Measurements from ENCODE around the gene GASK1B. TPM values are rescaled to one million over a fixed set of nuclear protein-coding genes. Genes with fewer than 3 reads are reported as not detected.

The GASK1B gene
- total and polyA plus RNA-seq, 2 of the 13 experiments (the other 11 are each of a cell fraction or from before 2014, with no cell fraction given) = 29.1 to 40.4 TPM

DNA sequence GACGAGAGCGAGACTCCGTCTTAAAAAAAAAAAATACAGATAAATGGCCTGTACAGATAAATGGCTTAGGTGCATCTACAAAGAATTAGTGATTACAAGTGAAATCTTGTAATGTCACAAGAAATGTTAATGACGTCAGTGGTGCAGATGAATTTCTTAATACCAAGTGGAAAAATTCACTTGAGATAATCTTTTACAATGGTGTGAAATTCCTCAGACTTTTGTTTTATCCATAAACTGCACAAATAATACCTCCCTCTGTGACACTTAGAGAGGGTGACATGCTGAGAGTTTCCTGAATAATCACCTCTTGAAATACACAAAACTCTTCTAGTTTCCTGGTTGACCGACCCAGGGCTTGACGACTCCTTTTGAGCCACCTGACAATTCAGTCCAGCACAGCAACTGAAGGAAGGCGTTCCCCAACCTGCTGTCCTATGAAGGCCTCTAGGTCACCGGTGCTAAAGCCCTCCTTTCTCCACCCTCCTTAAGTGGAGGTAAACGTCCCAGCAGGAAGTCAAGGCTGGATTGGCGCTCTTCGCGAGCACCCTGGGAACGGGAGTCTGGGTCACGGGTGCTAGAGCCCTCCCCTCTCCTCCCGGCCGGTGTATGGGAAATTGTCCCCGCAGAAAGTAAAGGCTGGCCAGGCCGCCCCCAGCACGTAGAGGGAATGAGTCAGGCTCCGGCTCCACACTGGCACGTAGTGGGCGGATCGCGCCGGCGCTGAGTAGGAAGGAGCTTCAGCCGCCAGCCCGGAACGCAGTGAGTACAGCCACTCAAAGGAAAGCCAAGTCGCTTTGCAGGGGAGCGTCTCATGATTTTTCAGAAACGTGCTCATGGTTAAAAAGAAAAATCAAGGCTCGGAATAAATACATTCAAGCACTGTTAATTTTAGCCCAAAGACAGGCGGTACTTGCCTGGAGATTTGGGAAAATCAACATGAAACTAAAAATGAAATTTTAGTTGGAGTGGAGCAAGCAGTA, 37.3 kb upstream of the GASK1B start, which contains the start of gene TMEM144 (continued):
- TF ChIP-seq MIXL1 (CRISPR knock-in tag; IDR thresholded peaks at IDR 0.05) = no peak
- TF ChIP-seq ZNF720 (CRISPR knock-in tag; IDR thresholded peaks at IDR 0.05) = no peak
- TF ChIP-seq HNRNPL (IDR thresholded peaks at IDR 0.05; ENCODE audit: low read depth, low read length) = no peak
- 0 out of 2 replicates have a peak, but pooled peaks have one; percentile 14 for TF ChIP-seq PPARG (CRISPR knock-in tag; conservative IDR thresholded peaks at IDR 0.05)
- 0 out of 2 replicates have a peak, but pooled peaks have one; percentile 66 for TF ChIP-seq ZNF619 (CRISPR knock-in tag; IDR thresholded peaks at IDR 0.05)
- TF ChIP-seq CTCF (CRISPR knock-in tag; IDR thresholded peaks at IDR 0.05) = peak; percentile 58
- no peak for TF ChIP-seq SMYD3 (CRISPR knock-in tag; IDR thresholded peaks at IDR 0.05)
- TF ChIP-seq ZNF776 (CRISPR knock-in tag; IDR thresholded peaks at IDR 0.05) = no peak
- no peak for TF ChIP-seq ZFAT (CRISPR knock-in tag; conservative IDR thresholded peaks at IDR 0.05)
- peak; percentile 61; the same call in 1 of the 2 replicates for TF ChIP-seq GABPB1 (CRISPR knock-in tag; IDR thresholded peaks at IDR 0.05)
- TF ChIP-seq CBX1 (IDR thresholded peaks at IDR 0.05; ENCODE audit: low read depth) = no peak
- no peak for TF ChIP-seq ZNF564 (CRISPR knock-in tag; IDR thresholded peaks at IDR 0.05)
- TF ChIP-seq ZBTB38 (CRISPR knock-in tag; IDR thresholded peaks at IDR 0.05) = 0 out of 2 replicates have a peak, but pooled peaks have one; percentile 34
- peak; percentile 42; the same call in 1 of the 2 replicates for TF ChIP-seq NCOA1 (CRISPR knock-in tag; IDR thresholded peaks at IDR 0.05)
- TF ChIP-seq, protein P1, sequence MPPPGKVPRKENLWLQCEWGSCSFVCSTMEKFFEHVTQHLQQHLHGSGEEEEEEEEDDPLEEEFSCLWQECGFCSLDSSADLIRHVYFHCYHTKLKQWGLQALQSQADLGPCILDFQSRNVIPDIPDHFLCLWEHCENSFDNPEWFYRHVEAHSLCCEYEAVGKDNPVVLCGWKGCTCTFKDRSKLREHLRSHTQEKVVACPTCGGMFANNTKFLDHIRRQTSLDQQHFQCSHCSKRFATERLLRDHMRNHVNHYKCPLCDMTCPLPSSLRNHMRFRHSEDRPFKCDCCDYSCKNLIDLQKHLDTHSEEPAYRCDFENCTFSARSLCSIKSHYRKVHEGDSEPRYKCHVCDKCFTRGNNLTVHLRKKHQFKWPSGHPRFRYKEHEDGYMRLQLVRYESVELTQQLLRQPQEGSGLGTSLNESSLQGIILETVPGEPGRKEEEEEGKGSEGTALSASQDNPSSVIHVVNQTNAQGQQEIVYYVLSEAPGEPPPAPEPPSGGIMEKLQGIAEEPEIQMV (CRISPR knock-in tag; IDR thresholded peaks at IDR 0.05; ENCODE audit: low read depth) = no peak
- TF ChIP-seq AGO2 (optimal IDR thresholded peaks at IDR 0.05; ENCODE audit: low read depth, low read length) = peak; percentile 48
- no peak for TF ChIP-seq ZNF225 (CRISPR knock-in tag; IDR thresholded peaks at IDR 0.05)
- TF ChIP-seq ZNF274 (CRISPR knock-in tag; IDR thresholded peaks at IDR 0.05) = peak; percentile 49; the same call in 1 of the 2 replicates
- TF ChIP-seq ZFP36L2 (CRISPR knock-in tag; IDR thresholded peaks at IDR 0.05) = no peak
- no peak for TF ChIP-seq ZBTB21 (CRISPR knock-in tag; IDR thresholded peaks at IDR 0.05)
- TF ChIP-seq SKIL (CRISPR knock-in tag; IDR thresholded peaks at IDR 0.05; ENCODE audit: borderline replicate concordance) = no peak
- TF ChIP-seq ZNF503 (CRISPR knock-in tag; IDR thresholded peaks at IDR 0.05) = no peak
- TF ChIP-seq STAT5B (CRISPR knock-in tag; IDR thresholded peaks at IDR 0.05) = no peak
- TF ChIP-seq ZNF746 (CRISPR knock-in tag; IDR thresholded peaks at IDR 0.05) = no peak
